Left lobe of liver (tissue), 2 donors: ENCODE measurements around the gene ALG9. TPM values are rescaled to one million over a fixed set of nuclear protein-coding genes. Genes with fewer than 3 reads are reported as not detected.

ENCODE experiments used
- ATAC-seq: fragments of 200-7000 bp; cut with Tn5 transposase; one replicate; pipeline ENCODE4 v1.9.1; 2020; ENCODE audit warnings: mild to moderate bottlenecking, moderate library complexity
- DNase-seq: peaks from one replicate; pipeline ENCODE4 v3.0.0-alpha.2; 2020; ENCODE audit warnings: low spot score
- total RNA-seq: library from RNA; stranded (reverse); gene quantifications from one replicate; pipeline ENCODE4 v1.2.1, GENCODE V29; 2021
- donor health status: DM: no; HTN: no; CAD: no; lungs with moderate emphysema.
- donor health status: DM: no; HTN: yes; CAD: no.

The ALG9 gene
- total RNA-seq, 1 donor from 2014 or later, result 15.0 TPM

DNA sequence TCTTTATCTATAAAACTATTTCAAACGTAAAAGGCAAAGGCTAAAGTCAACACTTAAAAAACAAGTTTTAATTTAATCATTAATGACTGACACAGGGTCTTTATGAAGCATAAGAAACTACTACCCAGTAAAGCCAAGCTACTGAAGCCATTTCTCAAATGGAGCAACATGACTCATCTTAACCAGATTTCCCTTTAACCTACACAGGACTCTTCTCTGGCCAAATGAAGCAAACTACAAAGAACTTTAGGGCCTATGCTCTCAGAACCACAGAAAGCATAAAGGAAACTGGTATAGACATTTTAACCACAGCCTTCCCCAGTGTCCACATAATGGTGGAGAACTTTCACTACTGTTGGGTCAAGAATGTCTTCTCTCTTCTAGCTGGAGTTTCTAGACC is 34.7 kb downstream of the ALG9 start:
- no peak for DNase-seq
- no peak for ATAC-seq

DNA sequence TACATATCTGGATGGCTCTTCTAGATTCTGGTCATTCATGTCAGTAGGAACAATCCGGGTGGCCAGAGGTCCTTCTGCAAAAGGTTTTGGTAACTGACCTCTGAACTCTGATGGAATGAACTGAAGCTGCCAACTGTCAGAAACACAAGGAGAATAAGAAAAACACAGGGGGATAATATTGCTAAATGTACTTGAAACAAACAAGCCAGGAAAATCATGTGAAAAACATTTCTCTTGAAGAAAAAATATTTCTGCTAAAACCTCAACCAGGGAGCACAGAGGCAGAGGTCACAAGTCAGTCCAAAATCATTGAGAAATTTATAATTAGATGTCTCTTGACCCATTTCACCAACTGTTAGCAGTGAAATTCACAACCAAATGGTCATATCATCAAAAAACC is 35.2 kb downstream of the ALG9 start:
- ATAC-seq, result peak; percentile 39

DNA sequence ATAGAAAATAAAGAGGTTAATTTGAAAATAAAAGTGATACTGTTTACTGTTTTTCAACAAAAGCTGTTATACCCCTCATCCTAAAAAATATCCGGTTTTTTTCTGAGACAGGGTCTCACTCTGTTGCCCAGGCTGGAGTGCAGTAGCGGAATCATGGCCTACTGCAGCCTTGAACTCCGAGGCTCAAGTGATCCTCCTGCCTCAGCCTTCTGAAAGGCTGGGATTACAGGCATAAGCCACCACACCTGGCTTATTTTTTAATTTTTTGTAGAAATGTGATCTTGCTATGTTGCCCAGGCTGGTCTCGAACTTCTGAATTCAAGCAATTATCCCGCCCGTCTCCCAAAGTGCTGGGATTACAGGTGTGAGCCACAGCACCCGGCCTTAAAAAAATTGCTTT is 35.7 kb downstream of the ALG9 start:
- DNase-seq, result no peak
- no peak for ATAC-seq

More for the DNA sequence above, 35.2 kb downstream of the ALG9 start:
- no peak for DNase-seq

DNA sequence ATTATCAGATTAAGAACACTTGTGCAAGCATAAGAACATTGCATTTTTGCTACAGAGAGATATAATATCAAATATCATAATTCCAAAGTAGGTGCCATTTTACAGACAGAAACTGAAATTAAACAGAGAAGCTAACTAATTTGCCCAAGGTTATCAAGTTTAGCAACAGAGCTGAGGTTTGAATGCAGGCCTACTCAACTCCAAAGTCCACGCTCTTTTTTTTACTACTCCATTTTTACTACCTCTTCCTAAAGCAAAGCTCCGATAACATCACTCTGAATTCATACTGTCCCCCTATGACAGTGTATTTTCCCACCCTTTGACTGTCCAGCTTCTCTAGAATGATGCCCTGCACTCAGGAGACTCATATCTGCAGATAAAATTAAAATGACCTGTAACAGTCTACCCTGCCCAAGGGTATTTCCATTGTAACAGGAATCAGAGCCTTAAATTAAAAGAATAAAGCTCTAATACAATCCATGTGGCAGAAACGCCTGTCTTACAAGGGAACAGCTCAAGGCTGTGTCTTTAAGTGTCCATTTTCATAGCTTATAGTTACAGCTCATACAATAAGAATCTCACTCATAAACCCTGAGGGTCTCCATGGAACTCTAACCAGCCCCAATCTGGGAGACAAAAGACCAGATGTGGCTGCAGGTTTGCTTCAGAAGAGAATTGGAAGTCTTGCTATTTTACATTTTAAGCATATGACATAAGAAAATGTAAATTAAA is 36.8 kb downstream of the ALG9 start:
- DNase-seq, result no peak
- ATAC-seq, result peak; percentile 44

DNA sequence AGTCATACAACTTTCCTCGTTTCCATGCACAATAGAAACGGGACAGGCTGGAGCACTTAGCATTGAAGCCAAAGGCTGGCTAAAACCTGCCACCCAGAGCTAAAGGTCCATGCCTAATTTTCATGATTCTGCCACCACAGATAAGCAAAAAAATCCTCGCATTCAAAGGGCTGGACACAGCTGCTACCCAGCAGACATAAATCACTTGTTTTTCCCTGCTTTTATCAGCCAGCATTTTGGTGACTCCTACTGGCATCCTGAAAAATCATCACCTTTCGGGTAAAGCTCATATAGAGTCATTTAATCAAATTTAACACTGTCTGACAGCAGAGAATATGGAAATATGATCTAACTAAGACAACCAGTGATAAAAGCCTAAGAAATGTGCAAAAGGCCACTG is 37.9 kb downstream of the ALG9 start:
- peak; percentile 85 for ATAC-seq
- peak; percentile 52 for DNase-seq

DNA sequence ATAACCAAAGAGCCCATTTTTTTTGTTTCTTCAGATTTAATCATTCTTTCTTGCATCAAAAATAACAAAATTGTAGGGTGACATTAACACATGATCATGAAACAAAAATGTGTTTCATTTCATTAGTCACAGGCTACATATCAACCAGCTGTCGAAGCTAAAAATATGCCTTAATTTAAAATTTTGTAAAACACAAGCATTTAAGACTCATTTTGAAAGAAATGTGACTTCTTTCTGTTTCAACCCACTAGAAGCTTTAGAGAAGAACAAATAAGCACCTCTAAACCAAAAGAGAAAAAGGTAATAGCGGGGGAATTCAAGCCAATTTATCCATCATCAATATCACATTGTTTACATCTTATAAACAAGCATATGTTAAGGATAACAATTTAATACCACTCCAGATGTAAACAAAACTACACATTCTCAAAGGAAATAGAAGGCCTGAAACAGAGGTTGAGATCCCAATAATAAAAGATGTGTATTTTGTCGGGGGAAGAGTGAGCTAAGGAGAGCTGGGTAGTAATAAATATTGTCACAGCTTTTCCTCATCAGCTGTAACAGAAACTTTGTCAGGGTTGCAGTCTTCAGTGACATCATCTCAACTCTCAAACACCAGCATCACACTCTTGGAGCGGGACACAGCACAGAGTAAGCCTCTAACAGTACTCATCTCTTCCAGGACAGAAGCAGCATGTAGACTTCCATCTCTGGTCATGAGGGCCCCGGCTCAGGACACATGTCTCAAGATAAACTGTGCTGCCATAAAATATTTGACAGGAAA is 42.0 kb downstream of the ALG9 start:
- DNase-seq (no peak), ATAC-seq (no peak)

DNA sequence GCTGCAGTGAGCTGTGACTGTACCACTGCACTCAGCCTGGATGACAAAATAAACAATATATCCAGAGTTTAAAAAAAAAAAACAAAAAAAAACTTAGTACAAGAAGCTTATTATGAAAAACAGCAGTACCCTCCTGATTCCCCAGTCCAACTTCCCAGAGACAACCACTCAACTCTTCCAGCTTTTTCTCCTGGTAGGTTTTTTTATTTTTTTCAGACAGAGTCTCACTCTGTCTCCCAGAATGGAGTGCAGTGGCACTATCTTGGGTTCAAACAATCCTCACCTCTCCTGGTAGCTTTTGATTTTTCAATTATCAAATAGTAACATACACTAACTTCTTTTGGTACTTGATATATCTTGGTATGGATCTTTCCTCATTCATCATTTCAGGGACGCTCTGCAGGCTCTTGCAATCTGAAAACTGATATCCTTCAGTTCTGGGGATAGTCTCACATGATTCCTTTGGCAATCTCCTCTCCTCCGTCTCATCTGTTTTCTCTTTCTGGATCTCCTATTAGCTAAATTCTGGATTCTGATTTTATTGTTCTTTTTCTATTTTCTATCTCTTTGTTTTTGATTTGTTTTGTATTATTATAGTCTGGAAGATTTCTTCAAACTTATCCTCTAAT is 44.9 kb downstream of the ALG9 start:
- no peak for ATAC-seq
- DNase-seq, result no peak

DNA sequence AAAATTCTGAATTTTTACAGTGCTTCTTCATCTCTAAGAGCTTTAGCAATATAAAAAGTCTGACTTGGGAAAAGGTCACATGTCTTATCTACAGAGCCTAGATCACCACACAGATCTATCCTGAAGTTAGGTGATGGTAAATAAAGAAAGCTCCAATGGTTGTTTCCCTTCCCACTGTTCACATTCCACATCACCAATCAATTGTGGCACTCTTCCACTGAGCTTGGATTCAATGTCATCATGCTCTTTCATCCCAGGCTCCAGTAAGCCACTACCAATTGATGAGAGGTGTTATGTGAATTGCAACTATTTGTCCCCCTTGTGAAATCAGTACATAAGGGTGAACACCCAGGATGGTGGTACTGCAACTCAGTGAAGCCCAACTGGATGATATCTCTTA is 47.8 kb downstream of the ALG9 start:
- peak; percentile 86 for ATAC-seq
- DNase-seq, result peak; percentile 74

DNA sequence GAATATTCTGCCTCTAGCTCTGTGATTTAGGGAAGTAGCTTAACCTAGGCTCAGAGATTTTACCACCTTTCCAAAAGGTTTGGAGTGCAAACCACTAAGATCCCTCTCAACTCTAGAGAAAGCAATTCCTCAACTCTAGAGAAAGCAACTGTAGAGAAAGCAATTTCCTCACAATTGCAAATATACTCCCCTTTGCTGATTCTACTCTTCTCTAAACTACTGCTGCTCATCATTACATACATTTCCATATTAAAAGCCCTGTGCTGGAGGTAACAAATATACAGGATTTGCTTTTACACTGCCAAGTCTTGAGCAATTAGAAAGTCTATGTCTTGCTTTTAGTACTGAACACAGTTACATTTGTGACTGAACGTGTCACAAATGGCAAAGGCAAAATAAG is 48.2 kb downstream of the ALG9 start:
- ATAC-seq (peak; percentile 5), DNase-seq (no peak)

DNA sequence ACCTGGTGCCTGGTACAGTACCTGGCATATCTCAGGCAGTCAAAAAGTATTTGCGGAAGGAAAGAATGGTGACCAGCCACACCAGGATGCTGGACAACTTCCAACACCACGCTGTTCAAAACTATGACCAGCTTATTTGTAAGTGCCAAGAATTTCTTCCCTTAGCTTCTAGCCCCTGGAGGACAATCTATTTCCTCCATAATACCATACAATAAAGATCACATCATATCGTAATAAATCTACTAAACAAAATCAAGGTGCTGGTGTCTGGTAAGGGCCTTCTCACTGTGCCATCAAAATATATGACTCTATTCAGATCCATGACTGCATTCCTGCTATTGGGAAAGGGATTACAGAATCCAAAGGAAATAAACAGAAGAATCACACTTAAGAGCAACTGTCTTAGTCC is 51.5 kb downstream of the ALG9 start:
- ATAC-seq, result no peak

DNA sequence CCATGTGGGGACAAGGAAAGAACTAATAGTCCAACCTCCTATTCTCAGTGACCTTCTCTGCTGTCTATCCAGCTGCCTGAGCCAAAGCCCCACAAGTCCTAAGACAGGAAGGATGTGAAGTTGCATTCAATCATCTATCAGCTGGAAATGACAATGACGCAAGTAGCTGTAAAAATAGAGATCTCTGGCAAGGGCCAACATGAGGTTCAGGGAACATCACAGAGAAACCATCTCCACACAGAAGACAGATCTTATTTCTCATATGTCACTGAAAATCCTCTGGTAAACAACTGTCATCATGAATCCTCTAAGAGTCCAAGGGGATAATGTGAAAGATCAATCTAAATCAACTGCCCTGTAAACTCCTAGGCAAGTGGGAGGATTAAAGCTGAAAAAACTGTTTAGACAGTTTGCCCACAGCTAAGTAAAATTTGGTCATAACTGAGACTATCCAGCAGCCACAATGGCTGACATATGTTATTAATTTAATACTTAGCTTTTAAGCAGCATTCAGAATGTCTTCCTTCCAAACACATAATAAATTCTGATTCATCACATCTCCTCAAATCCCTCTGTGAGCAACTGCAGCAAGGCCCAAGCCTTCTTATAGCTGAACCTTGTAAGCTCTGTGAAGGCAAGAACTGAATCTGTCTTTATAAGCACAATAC is 52.1 kb downstream of the ALG9 start:
- peak; percentile 10 for ATAC-seq
- no peak for DNase-seq

More for the DNA sequence above, 51.5 kb downstream of the ALG9 start:
- DNase-seq, result no peak

DNA sequence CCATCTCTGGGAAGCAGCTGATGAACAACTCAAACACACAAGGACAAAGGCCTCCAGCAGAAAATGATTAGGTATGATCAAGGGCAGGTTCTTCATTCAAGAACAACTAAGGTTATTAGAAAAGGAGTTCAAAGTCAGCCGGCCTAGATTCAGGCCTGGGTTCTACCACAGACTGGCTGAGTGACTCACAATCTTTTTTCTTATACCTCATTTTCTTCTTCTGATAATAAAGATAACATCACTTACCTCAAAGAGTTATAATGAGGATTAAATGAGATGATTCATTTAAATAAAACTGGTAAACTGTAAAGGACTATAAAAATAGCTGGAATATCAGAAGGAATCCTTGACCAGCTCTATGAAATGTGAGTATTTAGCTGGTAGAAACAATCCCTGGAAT is 55.9 kb downstream of the ALG9 start:
- DNase-seq (no peak), ATAC-seq (no peak)

DNA sequence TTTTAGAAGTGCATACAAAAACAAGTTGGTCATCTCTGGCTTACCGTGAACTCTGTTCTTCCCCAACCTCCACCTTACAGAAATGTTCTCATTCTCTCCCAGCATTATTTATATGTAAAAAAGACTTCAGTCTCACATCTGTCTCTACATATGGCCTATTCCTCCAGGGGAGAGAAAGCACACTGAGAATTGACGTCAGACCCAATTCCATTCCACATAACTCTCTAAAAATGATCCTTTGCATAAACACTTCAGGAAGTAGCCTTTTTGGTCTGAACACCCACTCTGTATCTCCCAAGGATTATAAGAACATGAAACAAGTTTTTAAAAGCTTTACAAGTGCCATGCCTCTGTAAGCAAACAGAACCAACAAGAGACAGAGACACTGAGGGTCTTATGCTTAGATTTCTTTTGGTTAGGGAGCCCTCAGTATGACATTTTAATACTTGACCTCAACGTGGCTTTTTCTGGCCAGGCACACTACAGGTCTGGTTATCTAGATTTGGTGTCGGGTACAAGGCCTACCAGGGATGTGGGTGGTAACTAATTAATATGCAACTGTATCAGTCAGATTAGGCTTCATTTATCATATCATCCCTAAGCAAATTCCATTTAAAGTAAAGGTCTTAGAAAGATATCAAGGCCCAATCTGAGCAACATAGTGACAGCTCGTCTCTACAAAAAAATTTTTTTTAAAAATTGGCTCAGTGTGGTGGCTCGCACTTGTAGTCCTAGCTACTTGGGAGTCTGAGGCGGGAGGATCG is 56.6 kb downstream of the ALG9 start:
- no peak for DNase-seq
- no peak for ATAC-seq

DNA sequence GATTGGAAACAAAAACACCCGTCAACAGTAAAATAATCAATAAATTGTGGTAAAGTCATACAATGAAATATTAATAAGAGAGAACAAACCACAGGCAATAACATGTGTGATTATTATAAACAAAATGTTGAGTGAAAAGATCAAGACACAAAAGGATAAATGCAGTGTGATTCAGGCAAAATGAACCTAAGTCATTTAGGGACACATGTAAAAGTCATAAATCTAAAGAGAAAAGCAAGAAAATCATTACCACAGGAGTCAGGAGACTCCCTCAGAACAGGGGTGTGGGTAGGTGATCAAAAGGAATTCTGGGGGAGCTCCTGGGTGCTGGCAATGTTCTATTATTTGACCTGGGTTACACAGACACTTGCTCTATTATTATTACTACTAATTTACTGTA is 57.3 kb downstream of the ALG9 start:
- DNase-seq (no peak), ATAC-seq (no peak)

DNA sequence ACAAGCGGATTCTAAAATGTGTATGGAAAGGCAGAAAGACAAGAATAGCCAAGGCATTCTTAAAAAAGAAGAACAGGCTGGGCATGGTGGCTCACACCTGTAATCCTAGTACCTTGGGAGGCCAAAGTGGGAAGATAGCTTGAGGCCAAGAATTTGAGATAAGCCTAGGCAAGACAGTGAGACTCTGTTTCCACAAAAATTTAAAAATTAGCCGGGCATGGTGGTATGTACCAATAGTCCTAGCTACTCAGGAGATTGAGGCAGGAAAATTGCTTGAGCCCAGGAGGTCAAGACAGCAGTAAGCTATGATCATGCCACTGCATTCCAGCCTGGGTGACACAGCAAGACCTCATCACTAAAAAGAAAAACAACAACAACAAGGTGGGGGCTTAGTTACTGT is 59.2 kb downstream of the ALG9 start:
- no peak for ATAC-seq
- no peak for DNase-seq

DNA sequence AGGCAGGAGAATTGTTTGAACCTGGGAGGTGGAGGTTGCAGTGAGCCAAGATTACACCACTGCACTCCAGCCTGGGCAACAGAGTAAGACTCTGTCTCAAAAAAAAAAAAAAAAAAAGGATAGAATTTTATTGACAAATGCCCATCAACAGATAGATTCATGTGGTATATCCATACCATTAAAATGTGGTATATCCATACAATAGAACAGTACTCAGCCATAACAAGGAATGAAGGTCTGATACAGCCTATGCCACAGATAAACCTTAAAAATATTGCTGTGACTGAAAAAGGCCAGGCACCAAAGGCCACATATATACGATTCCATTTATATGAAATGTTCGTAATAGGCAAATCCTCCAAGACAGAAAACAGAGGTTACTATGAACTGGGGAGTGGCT is 59.9 kb downstream of the ALG9 start:
- DNase-seq (no peak), ATAC-seq (no peak)

DNA sequence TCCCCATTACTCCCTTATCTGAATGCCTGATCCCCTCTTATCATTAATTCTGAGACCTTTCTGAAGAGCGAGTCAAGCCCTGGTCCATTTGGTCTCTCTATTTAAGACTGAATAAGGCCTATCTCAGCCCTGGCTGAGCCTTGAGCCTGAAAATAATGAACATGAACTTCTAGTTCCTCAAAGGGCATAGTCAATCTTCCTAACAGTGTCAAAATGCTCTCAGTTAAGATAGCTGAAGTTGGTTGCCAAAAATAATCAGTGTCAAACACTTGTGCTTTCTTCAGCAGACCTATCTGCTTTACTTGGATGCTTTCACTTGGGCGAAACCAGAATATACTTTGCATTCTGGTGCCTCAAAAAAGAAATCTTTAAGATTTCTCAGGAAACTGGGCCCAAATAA is 62.5 kb downstream of the ALG9 start:
- DNase-seq, result no peak
- ATAC-seq, result no peak

DNA sequence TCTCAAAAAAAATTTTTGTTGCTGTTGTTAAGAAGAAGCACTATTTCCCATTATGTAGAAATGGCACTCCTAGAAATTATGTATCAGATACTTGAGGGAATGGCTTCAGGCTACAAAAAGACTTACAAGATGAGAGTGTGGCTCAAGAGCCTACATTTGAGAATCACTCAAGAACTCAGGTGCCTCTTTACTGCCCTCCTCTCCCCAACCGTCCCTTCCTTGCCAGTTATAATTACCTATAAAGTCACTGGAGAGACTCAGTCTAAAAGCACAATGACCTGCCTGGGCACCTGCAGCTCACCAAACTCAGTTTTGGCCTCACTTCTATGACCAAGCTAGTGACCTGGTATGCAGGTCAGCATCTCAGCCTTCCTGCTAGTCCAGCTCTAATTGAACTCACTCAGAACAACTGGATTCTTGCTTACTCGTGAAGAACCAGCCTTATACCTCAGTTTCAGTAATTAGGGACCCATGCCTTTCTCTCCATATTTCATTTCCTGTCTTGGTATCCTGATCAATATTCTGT is 63.3 kb downstream of the ALG9 start:
- DNase-seq (no peak), ATAC-seq (peak; percentile 80)

DNA sequence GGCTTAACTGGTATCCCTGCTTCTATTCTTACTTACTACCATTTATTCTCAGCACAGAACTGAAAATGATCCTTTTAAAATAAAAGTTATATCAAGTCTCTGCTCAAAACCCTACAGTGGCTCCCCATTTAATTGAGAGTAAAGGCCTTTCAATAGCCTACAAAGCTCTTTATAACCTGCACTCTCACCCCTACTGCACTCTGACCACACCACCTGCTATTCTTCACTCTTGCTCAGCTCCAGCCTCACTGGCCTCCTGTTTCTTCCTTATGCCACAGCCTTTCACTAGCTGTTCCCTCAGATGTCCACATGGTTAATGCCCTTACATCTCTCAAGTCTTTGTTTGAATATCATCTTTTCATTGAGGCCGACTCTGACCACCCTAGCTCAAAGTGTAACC is 64.3 kb downstream of the ALG9 start:
- no peak for DNase-seq
- no peak for ATAC-seq

DNA sequence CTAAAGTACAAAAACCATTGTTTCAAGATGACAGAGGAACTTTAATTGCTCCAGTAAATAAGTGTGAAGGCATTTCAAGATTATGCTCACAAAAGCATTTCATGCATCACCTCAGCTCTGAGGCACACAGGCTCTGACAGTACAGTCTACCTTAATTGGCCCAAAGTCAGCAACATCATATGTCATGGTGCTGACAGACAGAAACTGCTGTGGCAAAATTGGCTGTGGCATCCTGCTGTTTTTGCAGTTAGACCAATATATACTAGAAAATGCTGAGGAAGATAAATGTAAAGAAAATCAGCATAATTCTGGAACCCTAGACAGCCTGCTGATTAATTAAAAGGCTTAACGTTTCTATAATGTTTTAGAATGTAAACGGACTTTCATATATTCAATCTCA is 70.2 kb downstream of the ALG9 start:
- no peak for DNase-seq
- peak; percentile 45 for ATAC-seq
